ENCODE results near the gene LRMDA. TPM values are rescaled to one million over a fixed set of nuclear protein-coding genes. Genes with fewer than 3 reads are reported as not detected.

LRMDA gene
- total RNA-seq, 1 experiment from 2014 or later = 20.3 TPM

GRCh38 chr10:75572478-75572877 is 141.1 kb downstream of the LRMDA start:
- in situ Hi-C loops (cut with HindIII; ENCODE audit: low pct_unique_long_range_greater_than_20kb, low sequenced_read_pairs) = no loop called here
- no peak for DNase-seq (ENCODE audit: low read depth)

GRCh38 chr10:75575940-75576339 is 144.5 kb downstream of the LRMDA start:
- no peak for DNase-seq (ENCODE audit: low read depth)

GRCh38 chr10:75582102-75582501 is 150.7 kb downstream of the LRMDA start:
- DNase-seq (ENCODE audit: low read depth) = no peak
- in situ Hi-C loops (cut with HindIII; ENCODE audit: low pct_unique_long_range_greater_than_20kb, low sequenced_read_pairs) = no loop called here

More at GRCh38 chr10:75575940-75576339, 144.5 kb downstream of the LRMDA start:
- in situ Hi-C loops (cut with HindIII; ENCODE audit: low pct_unique_long_range_greater_than_20kb, low sequenced_read_pairs) = no loop called here

- no peak for DNase-seq (ENCODE audit: low read depth)
- in situ Hi-C loops (cut with HindIII; ENCODE audit: low pct_unique_long_range_greater_than_20kb, low sequenced_read_pairs) = no loop called here
These were observed 153.9 kb downstream of the LRMDA start for GRCh38 chr10:75585294-75585693.

- no peak for DNase-seq (ENCODE audit: low read depth)
These were observed 155.4 kb downstream of the LRMDA start for GRCh38 chr10:75586814-75587213.

GRCh38 chr10:75588031-75588430 is 156.6 kb downstream of the LRMDA start:
- no peak for DNase-seq (ENCODE audit: low read depth)
- in situ Hi-C loops (cut with HindIII; ENCODE audit: low pct_unique_long_range_greater_than_20kb, low sequenced_read_pairs) = no loop called here

More at GRCh38 chr10:75586814-75587213, 155.4 kb downstream of the LRMDA start:
- in situ Hi-C loops (cut with HindIII; ENCODE audit: low pct_unique_long_range_greater_than_20kb, low sequenced_read_pairs) = no loop called here

GRCh38 chr10:75589895-75590654 is 158.7 kb downstream of the LRMDA start:
- no peak for DNase-seq (ENCODE audit: low read depth)
- in situ Hi-C loops (cut with HindIII; ENCODE audit: low pct_unique_long_range_greater_than_20kb, low sequenced_read_pairs) = no loop called here

- in situ Hi-C loops (cut with HindIII; ENCODE audit: low pct_unique_long_range_greater_than_20kb, low sequenced_read_pairs) = no loop called here
- no peak for DNase-seq (ENCODE audit: low read depth)
These were observed 160.8 kb downstream of the LRMDA start for GRCh38 chr10:75592151-75592787.

- no peak for DNase-seq (ENCODE audit: low read depth)
- in situ Hi-C loops (cut with HindIII; ENCODE audit: low pct_unique_long_range_greater_than_20kb, low sequenced_read_pairs) = no loop called here
These were observed 161.6 kb downstream of the LRMDA start for GRCh38 chr10:75592791-75593643.

GRCh38 chr10:75593692-75594556 is 162.5 kb downstream of the LRMDA start:
- in situ Hi-C loops (cut with HindIII; ENCODE audit: low pct_unique_long_range_greater_than_20kb, low sequenced_read_pairs) = no loop called here
- no peak for DNase-seq (ENCODE audit: low read depth)

GRCh38 chr10:75596930-75597620 is 165.7 kb downstream of the LRMDA start:
- DNase-seq (ENCODE audit: low read depth) = no peak
- in situ Hi-C loops (cut with HindIII; ENCODE audit: low pct_unique_long_range_greater_than_20kb, low sequenced_read_pairs) = no loop called here

- no peak for DNase-seq (ENCODE audit: low read depth)
- in situ Hi-C loops (cut with HindIII; ENCODE audit: low pct_unique_long_range_greater_than_20kb, low sequenced_read_pairs) = no loop called here
These were observed 166.5 kb downstream of the LRMDA start for GRCh38 chr10:75597773-75598440.

GRCh38 chr10:75598998-75599397 is 167.6 kb downstream of the LRMDA start:
- in situ Hi-C loops (cut with HindIII; ENCODE audit: low pct_unique_long_range_greater_than_20kb, low sequenced_read_pairs) = no loop called here
- DNase-seq (ENCODE audit: low read depth) = no peak

- DNase-seq (ENCODE audit: low read depth) = peak; percentile 53
- in situ Hi-C loops (cut with HindIII; ENCODE audit: low pct_unique_long_range_greater_than_20kb, low sequenced_read_pairs) = no loop called here
These were observed 168.6 kb downstream of the LRMDA start for GRCh38 chr10:75599875-75600648.

GRCh38 chr10:75600833-75601232 is 169.4 kb downstream of the LRMDA start:
- in situ Hi-C loops (cut with HindIII; ENCODE audit: low pct_unique_long_range_greater_than_20kb, low sequenced_read_pairs) = no loop called here
- DNase-seq (ENCODE audit: low read depth) = no peak

- in situ Hi-C loops (cut with HindIII; ENCODE audit: low pct_unique_long_range_greater_than_20kb, low sequenced_read_pairs) = no loop called here
- no peak for DNase-seq (ENCODE audit: low read depth)
These were observed 170.9 kb downstream of the LRMDA start for GRCh38 chr10:75602341-75602740.
